ENCODE results near the gene MAGI3. TPM values are rescaled to one million over a fixed set of nuclear protein-coding genes. Genes with fewer than 3 reads are reported as not detected.

MAGI3 gene
- total and polyA plus RNA-seq, 2 donors (not counting 1 experiment from before 2014, with no cell fraction given): 5.1 to 9.2 TPM

- Histone ChIP-seq H3K9ac (ENCODE audit: insufficient read depth, low read length) (no peak overlapping the region), H3K27ac (ENCODE audit: insufficient read depth, low read length) (no peak overlapping the region), H3K27me3 (ENCODE audit: control insufficient read depth, insufficient read depth, low read length) (no peaks in the 10 kb centered on the region), H4K20me1 (ENCODE audit: control insufficient read depth, extremely low read depth, insufficient read depth, low read length) (no peaks in the 10 kb centered on the region), H3K4me1 (ENCODE audit: control insufficient read depth, extremely low read depth, insufficient read depth, low read length) (no peaks in the 10 kb centered on the region), H3K36me3 (ENCODE audit: control insufficient read depth, insufficient read depth, low read length) (no peaks in the 10 kb centered on the region), H3K4me2 (ENCODE audit: extremely low read depth, insufficient read depth, low read length) (no peak overlapping the region), H2AFZ (ENCODE audit: low read length) (no peak overlapping the region), H3K4me3 (replicated peaks in 1 of 4; ENCODE audit: control extremely low read depth in 1 of 4, insufficient read depth in 1 of 4, low read depth in 3 of 4, low read length in 4 of 4) (no peak overlapping the region), H3K79me2 (ENCODE audit: control insufficient read depth, insufficient read depth, low read length) (no peaks in the 10 kb centered on the region), H3K9me3 (ENCODE audit: control insufficient read depth, insufficient read depth, low read depth, low read length) (no peaks in the 10 kb centered on the region)
- no peak for DNase-seq (ENCODE audit: low read depth in 2 of 2)
- TF ChIP-seq CTCF (conservative IDR thresholded peaks at IDR 0.05 in 1 of 2, IDR thresholded peaks at IDR 0.05 in 1 of 2; ENCODE audit: low read depth in 1 of 2, low read length in 2 of 2): no peak
- no peak for TF ChIP-seq EZH2 (IDR thresholded peaks at IDR 0.05; ENCODE audit: low read length, missing control alignments)
These were observed 161.4 kb downstream of the MAGI3 start for GRCh38 chr1:113551728-113552127.

GRCh38 chr1:113552244-113552643, 161.9 kb downstream of the MAGI3 start:
- no peaks in the 10 kb centered on the region for H3K27me3 ChIP-seq (ENCODE audit: control insufficient read depth, insufficient read depth, low read length)
- H3K27ac ChIP-seq (ENCODE audit: insufficient read depth, low read length): no peak overlapping the region
- no peaks in the 10 kb centered on the region for H4K20me1 ChIP-seq (ENCODE audit: control insufficient read depth, extremely low read depth, insufficient read depth, low read length)
- H3K79me2 ChIP-seq (ENCODE audit: control insufficient read depth, insufficient read depth, low read length): no peaks in the 10 kb centered on the region
- DNase-seq (ENCODE audit: low read depth in 2 of 2): no peak
- H3K9ac ChIP-seq (ENCODE audit: insufficient read depth, low read length): no peak overlapping the region
- H3K4me3 ChIP-seq (replicated peaks in 1 of 4; ENCODE audit: control extremely low read depth in 1 of 4, insufficient read depth in 1 of 4, low read depth in 3 of 4, low read length in 4 of 4): no peak overlapping the region
- no peak overlapping the region for H3K4me2 ChIP-seq (ENCODE audit: extremely low read depth, insufficient read depth, low read length)
- no peaks in the 10 kb centered on the region for H3K4me1 ChIP-seq (ENCODE audit: control insufficient read depth, extremely low read depth, insufficient read depth, low read length)
- TF ChIP-seq EZH2 (IDR thresholded peaks at IDR 0.05; ENCODE audit: low read length, missing control alignments): no peak
- H3K9me3 ChIP-seq (ENCODE audit: control insufficient read depth, insufficient read depth, low read depth, low read length): no peaks in the 10 kb centered on the region
- no peaks in the 10 kb centered on the region for H3K36me3 ChIP-seq (ENCODE audit: control insufficient read depth, insufficient read depth, low read length)
- H2AFZ ChIP-seq (ENCODE audit: low read length): no peak overlapping the region

- DNase-seq (ENCODE audit: low read depth in 2 of 2): no peak
- H3K27me3 ChIP-seq (ENCODE audit: control insufficient read depth, insufficient read depth, low read length): no peaks in the 10 kb centered on the region
These were observed 166.9 kb downstream of the MAGI3 start for GRCh38 chr1:113557187-113557586.

More at GRCh38 chr1:113557187-113557586, 166.9 kb downstream of the MAGI3 start:
- H3K4me1 ChIP-seq (ENCODE audit: control insufficient read depth, extremely low read depth, insufficient read depth, low read length): no peaks in the 10 kb centered on the region
- H4K20me1 ChIP-seq (ENCODE audit: control insufficient read depth, extremely low read depth, insufficient read depth, low read length): no peaks in the 10 kb centered on the region
- H2AFZ ChIP-seq (ENCODE audit: low read length): no peak overlapping the region
- H3K79me2 ChIP-seq (ENCODE audit: control insufficient read depth, insufficient read depth, low read length): no peaks in the 10 kb centered on the region
- H3K9ac ChIP-seq (ENCODE audit: insufficient read depth, low read length): no peak overlapping the region
- H3K9me3 ChIP-seq (ENCODE audit: control insufficient read depth, insufficient read depth, low read depth, low read length): no peaks in the 10 kb centered on the region
- no peak overlapping the region for H3K27ac ChIP-seq (ENCODE audit: insufficient read depth, low read length)
- H3K4me2 ChIP-seq (ENCODE audit: extremely low read depth, insufficient read depth, low read length): no peak overlapping the region
- no peak overlapping the region for H3K4me3 ChIP-seq (replicated peaks in 1 of 4; ENCODE audit: control extremely low read depth in 1 of 4, insufficient read depth in 1 of 4, low read depth in 3 of 4, low read length in 4 of 4)
- TF ChIP-seq EZH2 (IDR thresholded peaks at IDR 0.05; ENCODE audit: low read length, missing control alignments) (no peak), CTCF (conservative IDR thresholded peaks at IDR 0.05 in 1 of 2, IDR thresholded peaks at IDR 0.05 in 1 of 2; ENCODE audit: low read depth in 1 of 2, low read length in 2 of 2) (no peak)
- H3K36me3 ChIP-seq (ENCODE audit: control insufficient read depth, insufficient read depth, low read length): no peaks in the 10 kb centered on the region
